RKO (cell line): Measurements from ENCODE around the gene TPO.
A peak's percentile ranks its signal among the peaks of the same experiment; 100 is the strongest.
"Not testable (repeated sequence)": the region's sequence is repeated elsewhere in the genome, so short reads cannot be mapped to it uniquely, and the experiment has no call there.

ENCODE experiments used
- DNase-seq: peaks from one replicate; pipeline ENCODE4 v3.0.0-alpha.2; 2016; ENCODE audit warnings: low spot score

TPO gene

DNA sequence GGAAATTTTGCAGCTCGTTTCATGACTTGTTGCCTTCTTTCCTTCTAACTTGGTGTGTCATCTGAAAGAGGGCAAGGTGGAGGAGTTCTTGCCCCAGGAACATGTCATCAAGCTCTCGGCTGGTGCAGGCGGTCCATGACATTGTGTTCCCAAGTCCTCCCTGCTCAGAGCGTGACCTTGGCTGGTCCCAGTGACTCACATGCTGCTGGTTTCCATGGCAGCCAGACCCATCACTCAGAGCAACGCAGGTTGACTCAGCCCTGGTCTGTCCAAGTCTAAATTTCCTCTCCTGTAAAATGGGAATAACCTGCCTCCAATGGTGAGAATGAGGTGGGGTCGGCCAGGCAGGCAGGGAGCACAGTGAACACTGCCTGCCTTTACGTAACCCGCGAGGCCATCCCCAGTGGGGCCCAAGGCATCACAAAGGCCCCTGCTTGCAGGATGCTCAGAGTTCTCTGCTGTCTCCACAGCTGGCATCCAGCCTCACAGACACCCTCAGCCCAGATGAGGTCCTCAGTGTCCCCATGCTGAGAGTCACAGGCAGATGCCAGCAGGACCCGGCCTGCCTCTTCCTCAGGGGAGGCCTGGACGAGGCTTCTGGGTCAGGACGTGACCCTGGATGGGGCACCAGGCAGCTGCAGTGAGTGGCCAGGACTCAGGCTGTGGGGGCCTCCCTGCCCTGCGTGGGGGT is 143.7 kb downstream of the TPO start:
- peak; percentile 65 for DNase-seq

DNA sequence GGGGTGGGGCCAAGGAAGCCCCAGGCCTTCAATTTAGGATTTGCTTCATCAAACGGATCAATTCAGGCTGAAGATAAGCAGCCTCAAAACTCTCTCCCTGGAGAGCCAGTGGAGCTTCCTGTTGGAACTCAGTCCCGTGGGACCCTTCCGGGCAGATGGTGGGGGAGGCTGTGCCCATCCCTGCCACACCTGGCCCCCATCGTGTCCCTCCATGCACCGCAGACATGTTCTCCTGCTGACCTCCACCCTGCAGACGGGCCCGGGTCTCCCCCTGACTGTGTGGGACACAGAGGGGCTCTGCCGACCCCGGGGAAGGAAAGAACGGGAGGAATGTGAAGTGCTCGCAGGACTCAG is 144.2 kb downstream of the TPO start:
- no peak for DNase-seq

DNA sequence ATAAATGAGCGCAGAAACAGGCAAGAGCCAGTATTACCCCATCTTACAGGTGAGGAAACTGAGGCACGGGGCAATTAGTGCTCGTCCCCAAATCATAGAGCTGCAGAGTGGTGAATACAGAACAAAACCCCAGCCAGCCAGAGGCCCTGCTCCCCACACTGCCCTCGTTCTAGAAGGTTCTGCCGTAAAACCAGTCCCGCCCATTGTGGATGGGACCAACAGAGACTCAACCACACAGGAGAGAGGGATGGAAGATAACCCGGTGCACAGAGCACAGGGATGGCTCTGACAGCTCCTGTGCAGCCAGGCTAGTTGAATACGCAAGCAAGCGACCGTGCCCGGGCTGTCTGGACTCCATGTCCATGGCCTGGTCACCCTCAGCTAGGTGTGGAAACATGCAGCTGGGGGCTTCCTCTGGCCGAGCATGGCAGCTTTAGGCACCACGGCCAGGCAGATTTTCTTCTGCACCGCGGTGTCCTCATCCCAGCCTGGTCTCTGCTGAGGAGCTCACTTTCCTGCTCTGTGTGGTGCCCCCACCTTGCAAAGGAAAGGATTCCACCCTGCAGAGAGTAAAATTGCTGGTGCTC is 146.4 kb downstream of the TPO start:
- no peak for DNase-seq

DNA sequence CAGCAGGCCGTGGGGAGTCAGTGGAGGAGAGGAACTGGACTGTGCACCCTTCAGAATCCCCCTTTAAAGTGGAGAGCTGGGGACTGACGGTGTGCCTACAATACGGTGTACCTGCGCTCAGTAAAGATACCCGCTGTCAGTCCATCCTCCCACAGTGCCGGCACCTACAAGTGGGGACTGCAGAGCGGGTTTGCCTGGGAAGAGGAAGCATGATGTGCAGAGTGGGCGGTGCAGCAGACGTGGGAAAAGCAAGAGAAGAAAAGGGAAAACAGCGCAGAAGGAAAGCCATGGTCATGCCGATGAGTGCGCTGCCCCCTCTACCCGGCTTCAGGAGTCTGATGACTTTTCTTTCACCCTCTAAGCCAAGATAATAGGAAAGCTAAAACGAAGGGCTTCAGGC is 148.0 kb downstream of the TPO start:
- DNase-seq, result no peak

DNA sequence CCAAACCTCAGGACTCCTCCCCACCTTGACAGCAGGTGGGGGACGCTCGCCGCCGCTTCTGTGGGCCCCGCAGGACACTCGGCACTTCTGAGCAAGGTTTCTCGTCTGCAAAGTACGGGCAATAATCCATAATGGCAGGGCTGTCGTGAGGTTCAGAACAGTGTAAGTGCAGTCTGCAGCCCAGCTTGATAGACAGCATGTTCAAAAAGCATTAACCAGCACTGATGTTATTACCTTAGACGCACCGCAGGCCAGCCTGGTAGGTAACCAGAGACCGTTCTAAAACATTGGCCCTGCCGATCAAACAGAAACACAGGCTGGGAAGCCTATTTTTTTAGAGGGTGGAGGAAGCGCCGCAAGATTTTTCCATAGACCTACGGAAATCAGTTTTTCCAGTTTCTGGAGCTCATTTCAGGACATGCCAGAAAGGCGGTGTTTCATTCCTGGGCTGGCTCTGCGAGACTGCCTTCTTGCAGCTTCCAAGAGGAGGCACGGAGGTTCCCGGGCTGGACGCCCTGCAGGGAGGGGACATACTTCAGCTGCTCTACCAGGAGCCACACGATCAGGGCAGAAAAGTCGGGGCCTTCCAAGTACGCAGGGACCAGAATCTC is 148.7 kb downstream of the TPO start:
- no peak for DNase-seq

DNA sequence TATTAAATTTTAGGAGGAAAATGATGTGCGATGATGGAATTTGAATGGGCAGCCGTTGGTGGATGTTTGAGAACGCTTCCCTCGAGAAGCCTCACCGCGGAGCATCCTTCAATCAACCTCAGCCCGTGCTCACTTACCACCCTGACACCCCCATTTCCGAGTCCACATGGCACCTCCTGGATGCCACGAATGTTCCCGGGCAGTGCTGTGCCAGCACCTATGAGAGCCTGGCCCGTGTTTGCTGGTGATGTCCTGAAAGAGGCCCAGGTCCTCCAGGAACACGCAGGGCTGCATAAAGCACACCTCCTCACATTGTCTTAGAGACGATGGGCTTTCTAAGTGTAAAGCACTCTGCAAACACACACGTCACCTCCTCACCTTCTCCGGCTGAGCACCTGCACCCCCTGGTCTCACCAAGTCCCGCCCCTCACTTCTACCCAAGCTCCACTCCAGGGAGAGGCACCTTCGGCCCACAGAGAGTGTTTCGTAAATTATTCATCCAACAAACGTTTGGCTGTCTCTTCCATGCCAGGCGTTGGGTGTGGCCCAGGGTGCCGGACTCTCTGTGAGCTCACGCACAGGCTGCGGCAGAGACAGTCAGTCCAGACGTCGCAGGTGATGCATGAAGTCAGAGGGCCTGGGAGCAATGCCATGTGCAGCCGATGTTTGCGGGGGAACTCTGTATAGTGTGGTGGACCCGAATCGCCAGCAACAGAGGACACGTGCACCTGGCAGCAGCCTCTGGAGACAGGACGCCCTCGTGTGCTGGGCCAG is 150.0 kb downstream of the TPO start:
- no peak for DNase-seq

DNA sequence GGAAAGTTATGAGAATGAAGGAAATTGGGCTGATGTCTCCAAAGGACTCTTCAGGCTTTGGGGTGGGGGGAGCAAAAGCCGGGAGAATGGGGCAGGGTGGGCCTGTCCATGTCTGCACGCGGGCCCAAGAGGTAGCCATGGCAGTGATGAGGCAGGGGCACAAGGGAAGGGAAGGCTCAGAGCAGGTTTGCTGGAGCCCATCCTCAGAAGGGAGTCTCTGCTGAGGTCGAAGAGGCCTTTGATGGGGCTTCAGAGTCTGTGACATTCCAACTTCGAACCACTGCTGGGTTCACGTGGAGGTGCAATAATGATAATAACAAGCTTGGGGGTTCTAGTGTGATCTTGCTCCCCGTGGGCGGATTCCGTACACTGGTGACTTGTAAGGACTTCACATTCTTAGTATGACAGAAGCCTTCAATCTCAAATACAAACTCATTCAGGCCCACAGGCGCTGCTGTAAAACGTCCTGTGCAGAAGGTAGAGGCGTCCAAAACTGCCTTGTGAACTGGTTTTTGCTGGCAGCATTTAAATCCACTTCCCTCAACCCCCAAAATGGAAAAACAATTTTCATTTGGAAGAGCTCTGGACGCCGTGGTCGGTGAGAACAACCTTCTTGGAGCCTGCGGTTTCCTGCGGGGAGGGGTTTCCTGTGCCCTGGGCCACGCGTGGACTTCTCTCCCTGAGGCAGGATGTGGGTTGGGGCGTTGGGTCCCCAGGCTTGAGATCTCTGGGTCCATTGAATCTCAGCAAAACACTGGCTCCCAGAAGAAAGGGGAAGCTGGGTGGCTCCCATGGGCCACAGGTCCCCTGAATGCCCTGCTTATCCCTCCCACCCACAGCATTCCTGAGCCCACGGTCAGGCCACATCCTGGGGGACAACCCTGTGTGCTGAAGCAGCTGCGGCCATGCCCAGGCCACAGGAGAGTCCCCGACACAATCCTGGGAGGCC is 151.0 kb downstream of the TPO start:
- no peak for DNase-seq

DNA sequence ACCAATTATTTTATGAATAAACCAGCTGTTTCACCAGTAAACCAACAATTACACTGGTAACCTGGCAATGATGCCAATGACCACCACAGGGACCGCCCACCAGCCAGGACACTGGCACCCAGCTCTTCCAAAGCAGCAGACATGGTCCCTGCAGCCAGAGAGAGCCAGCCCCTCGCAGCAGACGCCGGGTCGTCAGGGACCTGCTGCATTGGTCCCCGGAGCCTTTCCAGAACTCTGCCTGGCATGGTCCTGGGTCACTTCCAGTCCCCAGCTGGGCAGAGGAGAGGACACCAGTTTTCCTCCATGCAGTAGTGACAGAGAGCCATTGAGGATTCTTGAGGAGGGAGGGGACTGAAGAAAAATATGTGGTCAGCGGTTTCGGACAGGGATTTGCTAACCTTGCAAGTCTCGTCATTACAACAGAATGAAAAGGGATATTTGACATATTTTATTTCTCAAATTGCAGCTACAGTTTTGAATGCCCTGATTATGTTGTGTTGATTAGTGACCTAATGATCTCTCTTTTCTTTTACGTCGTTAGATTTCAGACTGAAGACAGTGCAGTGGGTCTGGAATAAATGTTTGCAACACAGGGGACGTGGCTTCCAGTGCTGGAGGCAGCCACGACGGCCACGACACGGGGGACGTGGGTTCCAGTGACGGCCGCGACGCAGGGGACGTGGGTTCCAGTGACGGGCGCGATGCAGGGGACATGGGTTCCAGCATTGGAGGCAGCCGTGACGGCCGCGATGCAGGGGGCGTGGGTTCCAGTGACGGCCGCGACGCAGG is 154.5 kb downstream of the TPO start:
- DNase-seq, result no peak

DNA sequence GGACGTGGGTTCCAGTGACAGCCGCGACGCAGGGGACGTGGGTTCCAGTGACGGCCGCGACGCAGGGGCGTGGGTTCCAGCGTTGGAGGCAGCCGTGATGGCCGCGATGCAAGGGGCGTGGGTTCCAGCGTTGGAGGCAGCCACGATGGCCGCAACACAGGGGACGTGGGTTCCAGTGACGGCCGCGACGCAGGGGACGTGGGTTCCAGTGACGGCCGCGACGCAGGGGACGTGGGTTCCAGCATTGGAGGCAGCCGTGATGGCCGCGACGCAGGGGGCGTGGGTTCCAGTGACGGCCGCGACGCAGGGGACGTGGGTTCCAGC is 155.0 kb downstream of the TPO start:
- not testable (repeated sequence) for DNase-seq

DNA sequence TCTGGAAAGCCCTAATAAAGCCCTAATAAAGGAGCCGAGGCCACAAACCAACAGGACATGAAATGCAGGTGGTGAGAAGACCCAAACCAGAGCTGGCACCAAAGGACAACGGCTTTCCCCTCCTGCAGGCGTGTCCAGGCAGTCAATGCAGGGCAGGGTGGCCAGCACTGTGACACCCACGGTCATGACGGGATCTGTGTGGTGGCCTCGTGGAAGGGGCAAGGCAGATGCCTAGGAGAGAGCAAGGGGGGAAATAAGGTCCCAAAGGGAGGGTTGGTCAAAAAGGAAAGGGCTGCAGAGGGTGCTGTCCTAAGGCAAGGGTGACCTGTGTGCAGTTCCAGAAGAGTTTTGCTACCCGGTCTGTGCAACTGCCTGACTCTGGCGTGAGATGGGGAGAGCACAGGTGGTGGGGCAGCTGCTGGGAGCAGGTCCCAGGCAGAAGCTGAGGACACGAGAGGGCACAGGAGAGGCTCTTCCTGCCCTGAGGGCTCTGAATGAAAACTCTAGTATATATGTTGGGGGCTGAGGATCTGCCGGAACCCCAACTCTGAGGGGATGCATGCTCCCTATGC is 156.7 kb downstream of the TPO start:
- DNase-seq, result no peak

DNA sequence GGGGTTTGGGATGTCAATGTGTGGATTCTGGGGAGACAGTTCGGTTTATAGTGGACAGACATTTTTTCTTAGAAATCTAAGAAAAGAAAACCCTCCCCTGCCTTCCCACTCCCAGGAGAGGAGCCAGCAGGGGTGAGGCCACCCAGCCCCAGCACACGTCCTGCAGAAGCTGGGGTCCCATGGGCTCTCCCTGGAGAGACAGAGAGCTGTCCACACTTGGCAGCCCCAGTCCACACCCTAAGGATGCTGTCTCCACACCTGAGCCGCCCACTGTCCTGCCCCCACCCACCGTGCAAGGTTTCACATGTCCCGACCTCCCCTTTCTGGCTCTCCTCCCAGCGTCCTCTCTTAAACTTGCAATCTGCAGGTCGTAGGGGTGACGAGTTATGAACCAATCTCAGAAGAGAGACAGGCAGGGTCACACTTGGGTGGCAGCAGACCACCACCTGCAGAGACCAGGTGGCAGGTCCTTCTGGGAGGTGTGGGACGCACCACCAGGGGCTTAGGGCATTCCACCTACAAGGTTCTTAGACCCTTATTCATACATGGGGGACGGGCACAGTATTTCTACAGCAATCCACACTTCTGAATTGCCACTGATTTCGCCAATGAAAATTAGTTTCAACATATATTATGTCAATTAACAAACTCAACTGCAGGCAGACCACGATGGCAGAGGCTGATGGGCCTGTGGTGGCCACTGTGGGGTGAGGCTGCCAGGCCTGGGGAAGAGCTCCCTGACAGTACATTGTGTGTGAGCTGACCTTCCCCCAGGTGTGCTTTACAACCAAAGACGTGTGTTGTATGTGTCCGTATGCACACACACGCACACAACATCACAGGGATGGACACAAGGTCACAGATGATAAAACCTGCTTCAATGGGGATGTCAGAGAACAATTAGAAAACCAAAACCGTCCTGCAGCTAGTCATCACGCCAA is 158.5 kb downstream of the TPO start:
- no peak for DNase-seq

DNA sequence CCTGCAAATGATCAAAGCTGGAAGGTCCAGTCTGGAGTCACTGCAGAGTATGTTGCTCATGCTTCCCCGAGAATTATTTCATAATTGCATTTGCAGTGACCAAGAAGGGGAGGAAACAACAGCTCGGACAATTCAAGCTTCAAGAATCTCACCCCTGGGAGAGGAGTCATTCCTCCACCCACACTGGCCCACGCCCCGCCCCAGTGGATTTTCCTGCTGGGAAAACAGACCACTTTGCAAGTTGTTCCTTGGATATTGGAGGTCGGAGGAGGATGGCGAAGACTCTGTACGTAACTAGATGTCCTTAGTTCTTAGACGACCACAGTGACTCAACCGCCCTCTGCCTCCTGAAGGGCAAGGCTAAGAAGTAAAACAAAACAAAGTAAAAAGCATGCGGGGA is 159.4 kb downstream of the TPO start:
- DNase-seq, result no peak

DNA sequence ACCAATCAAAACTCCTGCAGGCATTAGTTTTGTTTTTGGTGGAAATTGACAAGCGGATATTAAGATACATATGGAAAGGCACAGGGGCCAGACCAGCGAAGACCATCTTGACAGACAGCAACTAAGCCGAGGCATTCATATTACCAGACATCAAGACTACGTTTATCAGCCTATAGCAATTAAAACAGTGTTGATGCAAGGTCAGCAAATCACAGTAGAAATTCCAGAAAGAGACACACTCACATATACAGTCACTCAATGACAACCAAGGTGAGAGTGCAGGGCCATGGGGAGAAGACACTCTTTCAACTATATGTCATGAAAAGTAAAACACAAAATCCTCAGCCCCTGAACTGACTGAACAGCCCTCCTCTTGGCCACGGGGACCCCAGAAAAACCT is 164.6 kb downstream of the TPO start:
- no peak for DNase-seq

DNA sequence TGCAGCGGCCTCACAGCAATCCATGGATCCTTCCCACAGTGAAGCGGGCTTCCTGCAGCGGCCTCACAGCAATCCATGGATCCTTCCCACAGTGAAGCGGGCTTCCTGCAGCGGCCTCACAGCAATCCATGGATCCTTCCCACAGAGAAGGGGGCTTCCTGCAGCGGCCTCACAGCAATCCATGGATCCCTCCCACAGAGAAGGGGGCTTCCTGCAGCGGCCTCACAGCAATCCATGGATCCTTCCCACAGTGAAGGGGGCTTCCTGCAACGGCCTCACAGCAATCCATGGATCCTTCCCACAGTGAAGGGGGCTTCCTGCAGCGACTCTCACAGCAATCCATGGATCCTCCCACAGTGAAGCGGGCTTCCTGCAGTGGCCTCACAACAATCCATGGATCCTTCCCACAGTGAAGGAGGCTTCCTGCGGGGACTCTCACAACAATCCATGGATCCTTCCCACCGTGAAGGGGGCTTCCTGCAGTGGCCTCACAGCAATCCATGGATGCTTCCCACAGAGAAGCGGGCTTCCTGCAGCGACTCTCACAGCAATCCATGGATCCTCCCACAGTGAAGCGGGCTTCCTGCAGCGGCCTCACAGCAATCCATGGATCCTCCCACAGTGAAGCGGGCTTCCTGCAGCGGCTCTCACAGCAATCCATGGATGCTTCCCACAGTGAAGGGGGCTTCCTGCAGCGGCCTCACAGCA is 168.1 kb downstream of the TPO start:
- not testable (repeated sequence) for DNase-seq

DNA sequence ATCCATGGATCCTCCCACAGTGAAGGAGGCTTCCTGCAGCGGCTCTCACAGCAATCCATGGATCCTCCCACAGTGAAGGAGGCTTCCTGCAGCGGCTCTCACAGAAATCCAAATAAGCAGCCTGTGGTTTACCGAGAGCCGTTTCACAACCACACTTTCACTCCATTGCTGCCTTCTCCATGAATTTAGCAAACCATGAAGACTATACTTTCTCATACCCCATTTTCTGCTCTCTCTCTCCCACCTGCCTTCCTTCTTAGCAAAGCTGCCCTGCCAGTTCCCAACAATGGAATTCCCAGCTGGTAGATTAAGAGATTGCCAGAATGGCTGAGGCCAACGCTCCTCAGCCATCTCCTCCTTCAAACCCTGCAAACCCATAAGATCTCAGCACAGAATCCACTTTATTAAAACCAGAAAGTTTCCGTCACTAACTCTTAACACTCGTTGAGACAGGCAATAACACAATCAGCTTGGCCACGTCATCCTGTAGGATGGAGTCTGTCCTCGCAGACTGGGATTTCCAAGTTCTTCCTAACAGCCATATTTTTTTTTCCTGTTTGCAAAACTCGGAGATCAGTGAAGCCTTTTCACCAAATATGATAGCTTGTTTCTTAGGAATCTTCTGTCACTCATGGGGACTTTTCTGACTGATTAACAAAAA is 168.8 kb downstream of the TPO start:
- DNase-seq, result no peak

DNA sequence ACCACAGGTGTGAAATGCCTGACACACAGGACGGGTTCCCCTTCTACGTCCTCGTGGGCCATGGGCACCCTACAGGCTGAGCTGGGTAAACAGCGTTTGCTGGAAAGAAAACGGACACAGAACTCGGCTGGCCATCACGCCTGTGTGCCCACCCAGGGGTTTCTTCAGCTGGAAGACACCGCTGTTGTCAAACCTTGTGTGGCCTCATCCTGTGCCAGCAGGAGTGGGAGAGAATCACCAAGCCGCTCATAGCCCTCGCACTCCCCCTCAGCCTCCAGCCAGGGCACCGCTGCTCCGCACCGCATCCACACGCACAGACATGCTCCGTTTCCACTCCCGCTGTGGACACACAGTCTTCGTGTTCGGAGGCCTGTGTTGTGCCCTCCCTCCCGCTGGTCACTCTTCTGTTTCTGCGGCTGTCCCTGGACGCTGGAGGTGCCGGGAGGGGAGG is 169.7 kb downstream of the TPO start:
- no peak for DNase-seq

DNA sequence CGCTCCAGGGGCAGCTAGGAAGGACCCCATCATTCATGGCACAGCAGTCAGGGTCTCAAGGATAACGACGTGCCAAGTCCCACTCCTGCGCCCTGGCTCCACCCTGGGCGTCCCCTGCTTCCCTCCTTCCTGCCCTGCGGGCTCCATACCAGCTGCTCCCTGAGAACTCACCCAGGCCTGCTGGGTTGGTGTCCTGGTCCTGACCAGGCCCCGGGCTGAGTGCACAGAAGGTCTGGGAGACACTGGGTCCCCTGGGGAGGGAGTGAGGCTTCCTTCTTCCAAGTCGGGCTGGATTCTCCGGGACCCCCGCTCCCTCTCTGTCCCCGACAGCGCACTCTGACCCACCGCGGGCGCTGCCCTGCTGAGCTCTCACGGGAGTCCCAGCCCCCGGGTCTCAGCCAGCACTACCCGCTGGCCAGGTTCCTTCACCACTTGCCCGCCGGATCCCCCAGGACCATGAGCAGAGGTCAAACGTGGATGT is 170.8 kb downstream of the TPO start:
- DNase-seq, result no peak
